T-helper 9 cell (primary cell): ENCODE data around the gene CDKAL1.
"Not testable (repeated sequence)": the region's sequence is repeated elsewhere in the genome, so short reads cannot be mapped to it uniquely, and the experiment has no call there.

Experiments
- DNase-seq: peaks from one replicate; pipeline ENCODE4 v3.0.0-alpha.2; 2020

The CDKAL1 gene

GRCh38 chr6:20711518-20711917, 177.3 kb downstream of the CDKAL1 start:
- DNase-seq, result no peak

GRCh38 chr6:20712011-20712410, 177.8 kb downstream of the CDKAL1 start:
- DNase-seq, result no peak

- no peak for DNase-seq
Measured at GRCh38 chr6:20715135-20715806, 181.0 kb downstream of the CDKAL1 start.

GRCh38 chr6:20716865-20717264, 182.6 kb downstream of the CDKAL1 start:
- DNase-seq, result no peak

- no peak for DNase-seq
Measured at GRCh38 chr6:20717743-20718142, 183.5 kb downstream of the CDKAL1 start.

GRCh38 chr6:20718705-20719653, 184.7 kb downstream of the CDKAL1 start:
- DNase-seq, result no peak

- DNase-seq, result no peak
Measured at GRCh38 chr6:20719980-20720379, 185.7 kb downstream of the CDKAL1 start.

- not testable (repeated sequence) for DNase-seq
Measured at GRCh38 chr6:20721121-20721520, 186.9 kb downstream of the CDKAL1 start.

GRCh38 chr6:20722455-20722854, 188.2 kb downstream of the CDKAL1 start:
- DNase-seq, result no peak

- no peak for DNase-seq
Measured at GRCh38 chr6:20723236-20723635, 189.0 kb downstream of the CDKAL1 start.

GRCh38 chr6:20724443-20725190, 190.4 kb downstream of the CDKAL1 start:
- DNase-seq, result no peak

GRCh38 chr6:20725235-20725634, 191.0 kb downstream of the CDKAL1 start:
- not testable (repeated sequence) for DNase-seq

GRCh38 chr6:20729086-20729485, 194.8 kb downstream of the CDKAL1 start:
- DNase-seq, result no peak

GRCh38 chr6:20732362-20732761, 198.1 kb downstream of the CDKAL1 start:
- not testable (repeated sequence) for DNase-seq

- no peak for DNase-seq
Measured at GRCh38 chr6:20732896-20733295, 198.6 kb downstream of the CDKAL1 start.

- DNase-seq, result no peak
Measured at GRCh38 chr6:20737912-20738311, 203.7 kb downstream of the CDKAL1 start.

GRCh38 chr6:20740088-20740487, 205.8 kb downstream of the CDKAL1 start:
- no peak for DNase-seq

GRCh38 chr6:20740727-20741126, 206.5 kb downstream of the CDKAL1 start:
- DNase-seq, result no peak

- no peak for DNase-seq
Measured at GRCh38 chr6:20741490-20741889, 207.2 kb downstream of the CDKAL1 start.

- no peak for DNase-seq
Measured at GRCh38 chr6:20744911-20745557, 210.8 kb downstream of the CDKAL1 start.

- no peak for DNase-seq
Measured at GRCh38 chr6:20746024-20746423, 211.8 kb downstream of the CDKAL1 start.

GRCh38 chr6:20746805-20747558, 212.7 kb downstream of the CDKAL1 start:
- DNase-seq, result no peak
